SH-SY5Y (cell line): ENCODE measurements around the gene ANXA3.

ENCODE experiments used
- GATA2 ChIP-seq: IDR thresholded peaks from 2 replicates; pipeline ENCODE4 v1.6.1; 2011; ENCODE audit warnings: mild to moderate bottlenecking, low read depth, low read length
- GATA3 ChIP-seq: IDR thresholded peaks from 2 replicates; pipeline ENCODE4 v1.6.1; 2011; ENCODE audit warnings: low read depth, mild to moderate bottlenecking, low read length, moderate library complexity

GRCh38 chr4:78518561-78518960 is 33.0 kb upstream of the ANXA3 start:
- TF ChIP-seq GATA3 (no peak), GATA2 (no peak)
